PFSK-1 (cell line): ENCODE measurements around the gene PTPRT.

ENCODE experiments used
- FOXP2 ChIP-seq: optimal IDR thresholded peaks from 2 replicates; pipeline ENCODE3; 2011; ENCODE audit warnings: borderline replicate concordance, control low read depth, inconsistent platforms; ENCODE audit not compliant: insufficient read depth; ENCODE audit errors: extremely low read length, extremely low read depth
- POLR2AphosphoS5 ChIP-seq: IDR thresholded peaks from 2 replicates; pipeline ENCODE4 v1.6.1; 2012; ENCODE audit warnings: low read depth, mild to moderate bottlenecking, control low read depth, low read length, moderate library complexity
- SIN3A ChIP-seq: IDR thresholded peaks from 2 replicates; pipeline ENCODE4 v1.6.1; 2012; ENCODE audit warnings: mild to moderate bottlenecking, low read length, moderate library complexity, borderline replicate concordance; ENCODE audit not compliant: insufficient read depth
- TAF1 ChIP-seq: IDR thresholded peaks from 2 replicates; pipeline ENCODE4 v1.6.1; 2012; ENCODE audit warnings: low read length, control low read depth, borderline replicate concordance; ENCODE audit not compliant: insufficient read depth
- TF ChIP-seq, protein P1 (sequence below), 2 experiments: IDR thresholded peaks; 2 replicates each; pipeline versions ENCODE4 v1.6.1 to v1.8.0; 2011 to 2012; ENCODE audit warnings: low read depth in 2 of 2, low read length in 2 of 2, control low read depth in 1 of 2, inconsistent platforms in 1 of 2, mild to moderate bottlenecking in 1 of 2, moderate library complexity in 1 of 2; ENCODE audit not compliant: insufficient read depth in 1 of 2

PTPRT gene

DNA sequence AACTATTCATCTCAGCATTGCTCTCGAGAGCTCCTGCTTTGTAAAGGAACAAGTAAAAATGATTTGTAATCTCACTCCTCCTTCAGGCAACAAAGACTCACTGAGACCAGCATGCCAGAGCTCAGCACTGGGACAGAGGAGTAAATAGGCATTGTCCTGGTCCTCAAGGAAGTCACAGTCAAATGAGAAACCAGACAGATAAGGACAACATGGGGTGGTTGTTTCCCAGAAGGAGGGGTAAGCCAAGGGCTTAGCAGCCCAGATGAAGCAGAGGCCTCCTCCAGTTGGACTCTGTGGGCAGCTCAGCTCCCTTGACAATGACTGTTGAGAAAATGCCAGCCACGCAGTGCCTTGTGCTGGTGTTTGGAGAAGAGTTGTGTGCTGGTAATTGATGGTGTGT lies 1145.8 kb downstream of the PTPRT start:
- TF ChIP-seq POLR2AphosphoS5 = no peak
- TF ChIP-seq SIN3A = no peak
- TF ChIP-seq, protein P1, sequence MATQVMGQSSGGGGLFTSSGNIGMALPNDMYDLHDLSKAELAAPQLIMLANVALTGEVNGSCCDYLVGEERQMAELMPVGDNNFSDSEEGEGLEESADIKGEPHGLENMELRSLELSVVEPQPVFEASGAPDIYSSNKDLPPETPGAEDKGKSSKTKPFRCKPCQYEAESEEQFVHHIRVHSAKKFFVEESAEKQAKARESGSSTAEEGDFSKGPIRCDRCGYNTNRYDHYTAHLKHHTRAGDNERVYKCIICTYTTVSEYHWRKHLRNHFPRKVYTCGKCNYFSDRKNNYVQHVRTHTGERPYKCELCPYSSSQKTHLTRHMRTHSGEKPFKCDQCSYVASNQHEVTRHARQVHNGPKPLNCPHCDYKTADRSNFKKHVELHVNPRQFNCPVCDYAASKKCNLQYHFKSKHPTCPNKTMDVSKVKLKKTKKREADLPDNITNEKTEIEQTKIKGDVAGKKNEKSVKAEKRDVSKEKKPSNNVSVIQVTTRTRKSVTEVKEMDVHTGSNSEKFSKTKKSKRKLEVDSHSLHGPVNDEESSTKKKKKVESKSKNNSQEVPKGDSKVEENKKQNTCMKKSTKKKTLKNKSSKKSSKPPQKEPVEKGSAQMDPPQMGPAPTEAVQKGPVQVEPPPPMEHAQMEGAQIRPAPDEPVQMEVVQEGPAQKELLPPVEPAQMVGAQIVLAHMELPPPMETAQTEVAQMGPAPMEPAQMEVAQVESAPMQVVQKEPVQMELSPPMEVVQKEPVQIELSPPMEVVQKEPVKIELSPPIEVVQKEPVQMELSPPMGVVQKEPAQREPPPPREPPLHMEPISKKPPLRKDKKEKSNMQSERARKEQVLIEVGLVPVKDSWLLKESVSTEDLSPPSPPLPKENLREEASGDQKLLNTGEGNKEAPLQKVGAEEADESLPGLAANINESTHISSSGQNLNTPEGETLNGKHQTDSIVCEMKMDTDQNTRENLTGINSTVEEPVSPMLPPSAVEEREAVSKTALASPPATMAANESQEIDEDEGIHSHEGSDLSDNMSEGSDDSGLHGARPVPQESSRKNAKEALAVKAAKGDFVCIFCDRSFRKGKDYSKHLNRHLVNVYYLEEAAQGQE (IDR thresholded peaks at IDR 0.05; ENCODE audit: insufficient read depth in 1 of 2, low read depth in 2 of 2, low read length in 2 of 2) = no peak
- no peak for TF ChIP-seq TAF1
- TF ChIP-seq FOXP2 = no peak

DNA sequence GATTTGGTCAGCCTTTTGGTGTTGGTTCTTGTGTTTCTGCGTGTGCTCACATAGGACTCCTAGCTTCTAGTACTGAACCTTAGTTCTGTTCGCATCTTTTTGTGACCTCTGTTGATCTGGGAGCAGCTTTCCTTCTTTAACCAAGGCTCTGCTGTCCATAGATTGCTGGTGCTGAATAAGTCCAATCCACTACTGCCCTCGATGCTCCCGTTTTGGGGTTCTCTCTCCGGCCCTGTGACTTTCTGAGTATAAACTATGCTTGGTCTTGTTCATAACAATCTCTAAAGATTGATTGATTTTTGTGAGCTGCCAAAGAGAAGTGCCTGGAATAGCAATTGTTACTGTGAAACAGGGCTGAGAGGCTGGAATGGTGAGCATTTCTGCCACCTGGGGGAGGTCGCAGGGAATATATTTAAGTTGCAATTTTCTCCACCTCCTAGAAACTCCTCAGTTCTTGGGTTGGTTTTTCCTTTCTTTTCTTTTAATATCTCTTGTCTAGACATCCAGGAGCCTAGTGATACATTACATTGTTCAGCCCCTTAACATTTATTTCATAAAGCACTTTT lies 1148.6 kb downstream of the PTPRT start:
- TF ChIP-seq, protein P1 (IDR thresholded peaks at IDR 0.05; ENCODE audit: insufficient read depth in 1 of 2, low read depth in 2 of 2, low read length in 2 of 2) = peak in 1 of 2 experiments; percentile 84; a peak in 2 of 4 replicates
- no peak for TF ChIP-seq FOXP2

DNA sequence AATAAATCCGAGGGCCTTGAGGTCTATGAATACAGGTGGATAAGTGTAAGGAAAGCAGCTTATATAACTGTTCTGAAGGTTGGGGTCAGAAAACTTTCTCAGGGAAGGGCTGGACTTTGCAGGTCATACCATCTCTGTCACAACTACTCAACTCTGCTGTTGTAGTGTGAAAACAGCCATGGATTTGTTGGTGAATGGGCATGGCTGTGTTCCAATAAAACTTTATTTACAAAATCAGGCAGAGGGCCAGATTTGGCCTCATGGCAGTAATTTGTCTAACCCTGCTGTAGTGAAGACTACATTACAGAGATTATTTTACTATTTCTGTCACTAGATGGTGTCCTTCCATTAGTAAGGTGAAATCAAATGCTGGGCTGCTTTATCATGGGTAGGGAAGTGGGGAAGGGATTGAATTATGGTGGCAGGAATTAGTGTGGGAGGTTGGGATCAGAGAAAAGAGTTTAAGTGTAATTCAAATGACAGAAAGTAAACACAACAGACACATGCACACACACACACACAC lies 1161.9 kb downstream of the PTPRT start:
- TF ChIP-seq SIN3A = no peak
- TF ChIP-seq, protein P1 (IDR thresholded peaks at IDR 0.05; ENCODE audit: insufficient read depth in 1 of 2, low read depth in 2 of 2, low read length in 2 of 2) = no peak
- no peak for TF ChIP-seq TAF1
- no peak for TF ChIP-seq FOXP2
- no peak for TF ChIP-seq POLR2AphosphoS5

DNA sequence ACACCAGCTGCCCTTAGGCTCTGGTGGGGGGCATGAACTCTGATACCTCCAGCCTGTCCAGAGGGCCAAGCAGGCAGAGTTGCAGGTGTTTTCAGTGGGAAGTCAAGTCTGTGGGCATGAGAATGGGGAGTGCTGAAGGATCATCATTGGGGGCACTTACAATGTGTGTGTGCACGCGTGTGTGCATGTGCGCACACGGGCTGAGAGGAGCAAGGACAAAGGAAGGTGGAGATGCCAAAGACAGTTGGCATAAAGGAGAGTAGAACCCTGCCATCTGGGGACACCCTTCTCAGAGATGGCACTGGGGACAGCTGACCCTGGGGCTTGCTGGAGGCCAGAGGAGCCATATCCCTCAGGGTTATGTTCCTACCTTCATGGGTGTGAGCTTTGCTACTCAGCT lies 1163.1 kb downstream of the PTPRT start:
- TF ChIP-seq, protein P1 (IDR thresholded peaks at IDR 0.05; ENCODE audit: insufficient read depth in 1 of 2, low read depth in 2 of 2, low read length in 2 of 2) = no peak
- TF ChIP-seq FOXP2 = no peak

DNA sequence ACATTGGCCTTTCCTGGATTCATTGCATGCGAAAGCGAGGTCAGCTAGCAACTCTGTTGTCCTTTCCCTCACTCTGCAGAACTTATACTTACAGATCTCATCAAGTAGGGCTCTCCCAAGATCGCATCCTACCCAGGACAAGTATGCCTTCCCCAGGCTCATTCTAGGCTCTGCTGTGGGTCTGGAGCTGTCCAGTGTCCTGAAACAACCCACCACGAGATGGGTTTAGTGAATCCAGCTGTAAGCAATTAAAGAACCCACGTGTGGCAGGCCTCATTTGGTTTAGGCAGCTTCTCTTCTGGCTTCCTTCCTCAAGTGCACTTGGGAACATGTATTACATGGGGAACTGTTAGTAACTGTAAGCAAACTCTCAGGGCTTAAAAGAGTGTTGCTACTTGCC lies 1165.1 kb downstream of the PTPRT start:
- no peak for TF ChIP-seq FOXP2
- TF ChIP-seq, protein P1 (IDR thresholded peaks at IDR 0.05; ENCODE audit: insufficient read depth in 1 of 2, low read depth in 2 of 2, low read length in 2 of 2) = peak; percentile 78 to 94
